GM12878 (cell line): ENCODE results near the gene PPP1R13L.
A peak's percentile ranks its signal among the peaks of the same experiment; 100 is the strongest.

Experiments used
- ASH2L ChIP-seq: fragments of 300-600, 200-600 bp; sonication (generic); IDR thresholded peaks from 2 replicates; pipeline ENCODE4 v1.6.1; 2017; ENCODE audit warnings: low read depth, mild to moderate bottlenecking, borderline replicate concordance
- CREB1 ChIP-seq: IDR thresholded peaks from 2 replicates; pipeline ENCODE4 v1.6.1; 2012; ENCODE audit warnings: low read depth, mild to moderate bottlenecking, inconsistent platforms
- CTCF ChIP-seq, 3 experiments: IDR thresholded peaks in 2 of 3; conservative IDR thresholded peaks in 1 of 3; 2 replicates each; pipeline ENCODE4 v1.5.1; 2011; ENCODE audit warnings: low read depth in 3 of 3, low read length in 3 of 3, mild to moderate bottlenecking in 3 of 3, control low read depth in 2 of 3, moderate library complexity in 2 of 3, inconsistent platforms in 1 of 3, mixed read lengths in 1 of 3; ENCODE audit not compliant: control insufficient read depth in 2 of 3, insufficient read depth in 1 of 3; ENCODE audit errors: extremely low read depth in 1 of 3
- ETV6 ChIP-seq, 2 experiments: fragments of 450-650 bp in 1 of 2; IDR thresholded peaks in 1 of 2; conservative IDR thresholded peaks in 1 of 2; 2 replicates each; pipeline ENCODE4 v1.6.1; 2014; ENCODE audit warnings: antibody characterized with exemption in 1 of 2, borderline replicate concordance in 1 of 2, low read depth in 1 of 2, mild to moderate bottlenecking in 1 of 2, moderate library complexity in 1 of 2
- NFYA ChIP-seq: IDR thresholded peaks from 2 replicates; pipeline ENCODE4 v1.6.1; 2011; ENCODE audit warnings: low read depth, mild to moderate bottlenecking, low read length, improper control_type of control experiment, borderline replicate concordance
- PAX5 ChIP-seq: IDR thresholded peaks from 2 replicates; pipeline ENCODE4 v1.6.1; 2011; ENCODE audit warnings: low read depth, low read length, borderline replicate concordance
- POLR2A ChIP-seq: IDR thresholded peaks from 2 replicates; pipeline ENCODE4 v1.6.1; 2011; ENCODE audit warnings: low read depth, mild to moderate bottlenecking, low read length
- POLR2AphosphoS5 ChIP-seq: IDR thresholded peaks from 2 replicates; pipeline ENCODE4 v1.6.1; 2011; ENCODE audit warnings: mild to moderate bottlenecking, low read length, inconsistent platforms
- SMC3 ChIP-seq: IDR thresholded peaks from 2 replicates; pipeline ENCODE4 v1.6.1; 2011; ENCODE audit warnings: low read length, improper control_type of control experiment, borderline replicate concordance
- ZBED1 ChIP-seq: IDR thresholded peaks from 2 replicates; pipeline ENCODE4 v1.6.1; 2016; ENCODE audit warnings: borderline replicate concordance
- ZNF274 ChIP-seq: IDR thresholded peaks from one replicate; pipeline ENCODE4 v1.8.0; 2011; ENCODE audit not compliant: insufficient read length, insufficient read depth
- TF ChIP-seq, protein P1 (sequence below): fragments of 450-650 bp; IDR thresholded peaks from 2 replicates; pipeline ENCODE4 v1.6.1; 2016; ENCODE audit warnings: mild to moderate bottlenecking
- TF ChIP-seq, protein P2 (sequence below): IDR thresholded peaks from 2 replicates; pipeline ENCODE4 v1.6.1; 2011; ENCODE audit warnings: low read depth, low read length, improper control_type of control experiment, borderline replicate concordance

DNA sequence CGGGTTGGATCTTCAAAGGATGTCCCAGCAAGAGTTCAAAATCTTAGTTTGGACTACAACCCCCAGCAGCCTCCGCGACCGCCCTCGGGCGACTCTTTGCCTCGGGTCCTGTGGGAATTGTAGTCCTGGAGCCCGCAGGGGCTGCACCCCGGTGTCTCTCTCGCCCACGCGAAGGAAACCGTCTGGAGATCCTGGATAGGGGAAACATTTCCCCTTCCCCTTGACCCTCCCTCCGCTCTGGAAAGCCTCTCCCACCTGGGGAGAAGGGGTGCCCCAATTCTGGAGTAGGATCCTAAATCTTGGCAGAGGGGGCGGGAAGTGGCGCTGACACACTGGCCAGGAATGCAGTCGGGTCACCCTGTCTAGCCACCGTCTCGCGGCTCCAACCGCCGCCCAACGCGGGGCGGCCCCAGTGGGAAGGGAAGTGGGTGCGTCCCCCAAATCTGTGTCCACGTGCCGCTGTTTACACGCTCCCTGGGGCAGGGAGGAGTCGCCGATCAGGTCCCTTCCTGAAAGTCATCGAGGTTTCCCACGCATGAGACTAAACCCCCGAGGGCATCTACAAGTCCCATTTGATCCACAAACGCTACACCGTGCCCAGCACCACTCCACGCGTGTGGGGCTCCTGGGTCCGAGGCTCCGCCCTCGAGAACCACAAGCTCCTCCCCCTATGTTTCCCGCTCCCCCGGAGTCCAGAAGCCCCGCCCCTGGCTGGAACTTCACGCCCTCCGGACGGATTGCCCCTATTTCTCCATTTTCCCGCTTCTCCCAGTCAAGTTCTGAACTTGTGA, 761 bp upstream of the PPP1R13L start:
- no peak for TF ChIP-seq SMC3
- no peak for TF ChIP-seq CTCF (IDR thresholded peaks at IDR 0.05 in 2 of 3, conservative IDR thresholded peaks at IDR 0.05 in 1 of 3; ENCODE audit: control insufficient read depth in 2 of 3, extremely low read depth in 1 of 3, insufficient read depth in 1 of 3, low read depth in 3 of 3, low read length in 3 of 3)
- no peak for TF ChIP-seq ASH2L
- TF ChIP-seq POLR2AphosphoS5, result no peak
- TF ChIP-seq CREB1, result peak; percentile 71
- peak; percentile 45; the same call in 1 of the 2 replicates for TF ChIP-seq POLR2A
- no peak for TF ChIP-seq ETV6 (conservative IDR thresholded peaks at IDR 0.05 in 1 of 2, IDR thresholded peaks at IDR 0.05 in 1 of 2; ENCODE audit: borderline replicate concordance in 1 of 2, low read depth in 1 of 2)
- TF ChIP-seq ZNF274, result no peak
- TF ChIP-seq ZBED1, result no peak
- no peak for TF ChIP-seq PAX5
- TF ChIP-seq, protein P1, sequence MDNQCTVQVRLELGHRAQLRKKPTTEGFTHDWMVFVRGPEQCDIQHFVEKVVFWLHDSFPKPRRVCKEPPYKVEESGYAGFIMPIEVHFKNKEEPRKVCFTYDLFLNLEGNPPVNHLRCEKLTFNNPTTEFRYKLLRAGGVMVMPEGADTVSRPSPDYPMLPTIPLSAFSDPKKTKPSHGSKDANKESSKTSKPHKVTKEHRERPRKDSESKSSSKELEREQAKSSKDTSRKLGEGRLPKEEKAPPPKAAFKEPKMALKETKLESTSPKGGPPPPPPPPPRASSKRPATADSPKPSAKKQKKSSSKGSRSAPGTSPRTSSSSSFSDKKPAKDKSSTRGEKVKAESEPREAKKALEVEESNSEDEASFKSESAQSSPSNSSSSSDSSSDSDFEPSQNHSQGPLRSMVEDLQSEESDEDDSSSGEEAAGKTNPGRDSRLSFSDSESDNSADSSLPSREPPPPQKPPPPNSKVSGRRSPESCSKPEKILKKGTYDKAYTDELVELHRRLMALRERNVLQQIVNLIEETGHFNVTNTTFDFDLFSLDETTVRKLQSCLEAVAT, result no peak
- no peak for TF ChIP-seq NFYA
- TF ChIP-seq, protein P2, sequence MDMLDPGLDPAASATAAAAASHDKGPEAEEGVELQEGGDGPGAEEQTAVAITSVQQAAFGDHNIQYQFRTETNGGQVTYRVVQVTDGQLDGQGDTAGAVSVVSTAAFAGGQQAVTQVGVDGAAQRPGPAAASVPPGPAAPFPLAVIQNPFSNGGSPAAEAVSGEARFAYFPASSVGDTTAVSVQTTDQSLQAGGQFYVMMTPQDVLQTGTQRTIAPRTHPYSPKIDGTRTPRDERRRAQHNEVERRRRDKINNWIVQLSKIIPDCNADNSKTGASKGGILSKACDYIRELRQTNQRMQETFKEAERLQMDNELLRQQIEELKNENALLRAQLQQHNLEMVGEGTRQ, result no peak; the same call in 1 of the 2 replicates
